ENCODE data around the gene CPT1B. TPM values are rescaled to one million over a fixed set of nuclear protein-coding genes. Genes with fewer than 3 reads are reported as not detected.

CPT1B gene
- total and polyA plus RNA-seq, 10 of the 15 experiments (the other 5 are each of a cell fraction or from before 2014, with no cell fraction given), result 3.5 to 54.0 (median 21.7) TPM

DNA sequence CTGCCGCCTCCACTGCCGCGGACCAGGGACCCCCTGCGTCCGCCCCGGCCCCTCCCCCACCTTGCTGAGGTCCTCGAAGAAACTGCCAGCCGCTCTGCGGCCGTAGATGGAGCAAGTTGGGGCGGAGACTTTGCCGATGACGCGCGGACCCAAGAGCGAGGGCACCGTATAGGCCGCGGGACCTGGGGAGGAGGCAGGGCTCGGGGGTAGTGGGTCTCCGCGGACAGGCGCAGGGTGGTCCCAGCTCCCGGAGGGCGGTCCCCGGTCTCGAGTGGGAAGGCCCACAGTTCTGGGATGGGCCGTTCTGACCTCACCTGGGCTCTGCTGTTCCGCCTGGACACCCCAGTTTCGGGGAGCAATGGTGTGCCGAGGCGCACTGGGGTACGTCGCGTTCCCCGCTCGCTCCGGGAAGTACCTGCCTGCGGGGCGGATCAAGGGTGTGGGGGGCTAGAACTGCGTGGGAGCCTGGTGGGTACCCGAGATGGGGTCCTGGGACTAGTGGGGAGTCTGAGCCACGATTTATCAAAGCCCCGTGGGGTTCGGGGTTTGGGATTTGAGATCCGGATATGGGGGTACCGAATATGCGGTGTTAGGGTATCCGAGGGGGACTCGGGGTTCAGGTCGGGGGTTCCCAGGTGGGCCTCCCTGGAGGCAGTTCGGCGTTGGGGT lies 47.2 kb downstream of the CPT1B start (continued):
- TF ChIP-seq, protein P1, sequence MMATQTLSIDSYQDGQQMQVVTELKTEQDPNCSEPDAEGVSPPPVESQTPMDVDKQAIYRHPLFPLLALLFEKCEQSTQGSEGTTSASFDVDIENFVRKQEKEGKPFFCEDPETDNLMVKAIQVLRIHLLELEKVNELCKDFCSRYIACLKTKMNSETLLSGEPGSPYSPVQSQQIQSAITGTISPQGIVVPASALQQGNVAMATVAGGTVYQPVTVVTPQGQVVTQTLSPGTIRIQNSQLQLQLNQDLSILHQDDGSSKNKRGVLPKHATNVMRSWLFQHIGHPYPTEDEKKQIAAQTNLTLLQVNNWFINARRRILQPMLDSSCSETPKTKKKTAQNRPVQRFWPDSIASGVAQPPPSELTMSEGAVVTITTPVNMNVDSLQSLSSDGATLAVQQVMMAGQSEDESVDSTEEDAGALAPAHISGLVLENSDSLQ (IDR thresholded peaks at IDR 0.05), result no peak; the same call in 1 of the 2 replicates
- no peak for TF ChIP-seq RB1 (IDR thresholded peaks at IDR 0.05; ENCODE audit: borderline replicate concordance)
- TF ChIP-seq TCF7 (IDR thresholded peaks at IDR 0.05; ENCODE audit: borderline replicate concordance), result no peak
- TF ChIP-seq RFX5 (IDR thresholded peaks at IDR 0.05; ENCODE audit: low read depth, low read length), result no peak
- no peak for TF ChIP-seq NFXL1 (IDR thresholded peaks at IDR 0.05; ENCODE audit: borderline replicate concordance)
- peak; percentile 29 for TF ChIP-seq RELA (IDR thresholded peaks at IDR 0.05; ENCODE audit: borderline replicate concordance, partially characterized antibody)
- TF ChIP-seq, protein P2, sequence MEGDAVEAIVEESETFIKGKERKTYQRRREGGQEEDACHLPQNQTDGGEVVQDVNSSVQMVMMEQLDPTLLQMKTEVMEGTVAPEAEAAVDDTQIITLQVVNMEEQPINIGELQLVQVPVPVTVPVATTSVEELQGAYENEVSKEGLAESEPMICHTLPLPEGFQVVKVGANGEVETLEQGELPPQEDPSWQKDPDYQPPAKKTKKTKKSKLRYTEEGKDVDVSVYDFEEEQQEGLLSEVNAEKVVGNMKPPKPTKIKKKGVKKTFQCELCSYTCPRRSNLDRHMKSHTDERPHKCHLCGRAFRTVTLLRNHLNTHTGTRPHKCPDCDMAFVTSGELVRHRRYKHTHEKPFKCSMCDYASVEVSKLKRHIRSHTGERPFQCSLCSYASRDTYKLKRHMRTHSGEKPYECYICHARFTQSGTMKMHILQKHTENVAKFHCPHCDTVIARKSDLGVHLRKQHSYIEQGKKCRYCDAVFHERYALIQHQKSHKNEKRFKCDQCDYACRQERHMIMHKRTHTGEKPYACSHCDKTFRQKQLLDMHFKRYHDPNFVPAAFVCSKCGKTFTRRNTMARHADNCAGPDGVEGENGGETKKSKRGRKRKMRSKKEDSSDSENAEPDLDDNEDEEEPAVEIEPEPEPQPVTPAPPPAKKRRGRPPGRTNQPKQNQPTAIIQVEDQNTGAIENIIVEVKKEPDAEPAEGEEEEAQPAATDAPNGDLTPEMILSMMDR (IDR thresholded peaks at IDR 0.05 in 2 of 3, conservative IDR thresholded peaks at IDR 0.05 in 1 of 3; ENCODE audit: control insufficient read depth in 2 of 3, extremely low read depth in 1 of 3, insufficient read depth in 1 of 3, low read depth in 3 of 3, low read length in 3 of 3), result no peak
- peak; percentile 52; the same call in 1 of the 2 replicates for TF ChIP-seq CREM (IDR thresholded peaks at IDR 0.05; ENCODE audit: low read depth)
- TF ChIP-seq, protein P3, sequence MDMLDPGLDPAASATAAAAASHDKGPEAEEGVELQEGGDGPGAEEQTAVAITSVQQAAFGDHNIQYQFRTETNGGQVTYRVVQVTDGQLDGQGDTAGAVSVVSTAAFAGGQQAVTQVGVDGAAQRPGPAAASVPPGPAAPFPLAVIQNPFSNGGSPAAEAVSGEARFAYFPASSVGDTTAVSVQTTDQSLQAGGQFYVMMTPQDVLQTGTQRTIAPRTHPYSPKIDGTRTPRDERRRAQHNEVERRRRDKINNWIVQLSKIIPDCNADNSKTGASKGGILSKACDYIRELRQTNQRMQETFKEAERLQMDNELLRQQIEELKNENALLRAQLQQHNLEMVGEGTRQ (IDR thresholded peaks at IDR 0.05; ENCODE audit: borderline replicate concordance, low read depth, low read length), result no peak
- 0 out of 2 replicates have a peak, but pooled peaks have one; percentile 46 for TF ChIP-seq TBL1XR1 (IDR thresholded peaks at IDR 0.05; ENCODE audit: low read depth, low read length)
- TF ChIP-seq MYB (IDR thresholded peaks at IDR 0.05; ENCODE audit: borderline replicate concordance, low read depth, low read length), result no peak
- TF ChIP-seq BMI1 (IDR thresholded peaks at IDR 0.05; ENCODE audit: borderline replicate concordance), result peak; percentile 73; the same call in 1 of the 2 replicates
- TF ChIP-seq, protein P4, sequence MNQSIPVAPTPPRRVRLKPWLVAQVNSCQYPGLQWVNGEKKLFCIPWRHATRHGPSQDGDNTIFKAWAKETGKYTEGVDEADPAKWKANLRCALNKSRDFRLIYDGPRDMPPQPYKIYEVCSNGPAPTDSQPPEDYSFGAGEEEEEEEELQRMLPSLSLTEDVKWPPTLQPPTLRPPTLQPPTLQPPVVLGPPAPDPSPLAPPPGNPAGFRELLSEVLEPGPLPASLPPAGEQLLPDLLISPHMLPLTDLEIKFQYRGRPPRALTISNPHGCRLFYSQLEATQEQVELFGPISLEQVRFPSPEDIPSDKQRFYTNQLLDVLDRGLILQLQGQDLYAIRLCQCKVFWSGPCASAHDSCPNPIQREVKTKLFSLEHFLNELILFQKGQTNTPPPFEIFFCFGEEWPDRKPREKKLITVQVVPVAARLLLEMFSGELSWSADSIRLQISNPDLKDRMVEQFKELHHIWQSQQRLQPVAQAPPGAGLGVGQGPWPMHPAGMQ (IDR thresholded peaks at IDR 0.05; ENCODE audit: borderline replicate concordance), result no peak
- TF ChIP-seq, protein P5, sequence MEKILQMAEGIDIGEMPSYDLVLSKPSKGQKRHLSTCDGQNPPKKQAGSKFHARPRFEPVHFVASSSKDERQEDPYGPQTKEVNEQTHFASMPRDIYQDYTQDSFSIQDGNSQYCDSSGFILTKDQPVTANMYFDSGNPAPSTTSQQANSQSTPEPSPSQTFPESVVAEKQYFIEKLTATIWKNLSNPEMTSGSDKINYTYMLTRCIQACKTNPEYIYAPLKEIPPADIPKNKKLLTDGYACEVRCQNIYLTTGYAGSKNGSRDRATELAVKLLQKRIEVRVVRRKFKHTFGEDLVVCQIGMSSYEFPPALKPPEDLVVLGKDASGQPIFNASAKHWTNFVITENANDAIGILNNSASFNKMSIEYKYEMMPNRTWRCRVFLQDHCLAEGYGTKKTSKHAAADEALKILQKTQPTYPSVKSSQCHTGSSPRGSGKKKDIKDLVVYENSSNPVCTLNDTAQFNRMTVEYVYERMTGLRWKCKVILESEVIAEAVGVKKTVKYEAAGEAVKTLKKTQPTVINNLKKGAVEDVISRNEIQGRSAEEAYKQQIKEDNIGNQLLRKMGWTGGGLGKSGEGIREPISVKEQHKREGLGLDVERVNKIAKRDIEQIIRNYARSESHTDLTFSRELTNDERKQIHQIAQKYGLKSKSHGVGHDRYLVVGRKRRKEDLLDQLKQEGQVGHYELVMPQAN (conservative IDR thresholded peaks at IDR 0.05), result no peak
- TF ChIP-seq, protein P6, sequence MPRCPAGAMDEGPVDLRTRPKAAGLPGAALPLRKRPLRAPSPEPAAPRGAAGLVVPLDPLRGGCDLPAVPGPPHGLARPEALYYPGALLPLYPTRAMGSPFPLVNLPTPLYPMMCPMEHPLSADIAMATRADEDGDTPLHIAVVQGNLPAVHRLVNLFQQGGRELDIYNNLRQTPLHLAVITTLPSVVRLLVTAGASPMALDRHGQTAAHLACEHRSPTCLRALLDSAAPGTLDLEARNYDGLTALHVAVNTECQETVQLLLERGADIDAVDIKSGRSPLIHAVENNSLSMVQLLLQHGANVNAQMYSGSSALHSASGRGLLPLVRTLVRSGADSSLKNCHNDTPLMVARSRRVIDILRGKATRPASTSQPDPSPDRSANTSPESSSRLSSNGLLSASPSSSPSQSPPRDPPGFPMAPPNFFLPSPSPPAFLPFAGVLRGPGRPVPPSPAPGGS (IDR thresholded peaks at IDR 0.05; ENCODE audit: borderline replicate concordance, insufficient read depth, low read depth, low read length, poor library complexity, severe bottlenecking), result no peak
- TF ChIP-seq, protein P7, sequence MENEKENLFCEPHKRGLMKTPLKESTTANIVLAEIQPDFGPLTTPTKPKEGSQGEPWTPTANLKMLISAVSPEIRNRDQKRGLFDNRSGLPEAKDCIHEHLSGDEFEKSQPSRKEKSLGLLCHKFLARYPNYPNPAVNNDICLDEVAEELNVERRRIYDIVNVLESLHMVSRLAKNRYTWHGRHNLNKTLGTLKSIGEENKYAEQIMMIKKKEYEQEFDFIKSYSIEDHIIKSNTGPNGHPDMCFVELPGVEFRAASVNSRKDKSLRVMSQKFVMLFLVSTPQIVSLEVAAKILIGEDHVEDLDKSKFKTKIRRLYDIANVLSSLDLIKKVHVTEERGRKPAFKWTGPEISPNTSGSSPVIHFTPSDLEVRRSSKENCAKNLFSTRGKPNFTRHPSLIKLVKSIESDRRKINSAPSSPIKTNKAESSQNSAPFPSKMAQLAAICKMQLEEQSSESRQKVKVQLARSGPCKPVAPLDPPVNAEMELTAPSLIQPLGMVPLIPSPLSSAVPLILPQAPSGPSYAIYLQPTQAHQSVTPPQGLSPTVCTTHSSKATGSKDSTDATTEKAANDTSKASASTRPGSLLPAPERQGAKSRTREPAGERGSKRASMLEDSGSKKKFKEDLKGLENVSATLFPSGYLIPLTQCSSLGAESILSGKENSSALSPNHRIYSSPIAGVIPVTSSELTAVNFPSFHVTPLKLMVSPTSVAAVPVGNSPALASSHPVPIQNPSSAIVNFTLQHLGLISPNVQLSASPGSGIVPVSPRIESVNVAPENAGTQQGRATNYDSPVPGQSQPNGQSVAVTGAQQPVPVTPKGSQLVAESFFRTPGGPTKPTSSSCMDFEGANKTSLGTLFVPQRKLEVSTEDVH (IDR thresholded peaks at IDR 0.05; ENCODE audit: low read depth, partially characterized antibody), result peak; percentile 52
- no peak for TF ChIP-seq JUNB (IDR thresholded peaks at IDR 0.05)
